ENCODE results near the gene NBPF12. TPM values are rescaled to one million over a fixed set of nuclear protein-coding genes. Genes with fewer than 3 reads are reported as not detected.
"Not testable (repeated sequence)": the region's sequence is repeated elsewhere in the genome, so short reads cannot be mapped to it uniquely, and the experiment has no call there.

NBPF12 gene
- total RNA-seq, 1 experiment from 2014 or later, result 12.4 TPM

- H3K36me3 ChIP-seq (ENCODE audit: insufficient read depth, low read length, poor library complexity, severe bottlenecking); intact Hi-C loops (cut with micrococcal nuclease; ENCODE audit: unreplicated experiment); CTCF ChIA-PET; H3K9me3 ChIP-seq (ENCODE audit: low read depth, low read length, poor library complexity, severe bottlenecking); H3K27ac ChIP-seq (ENCODE audit: low read depth, low read length, poor library complexity, severe bottlenecking); H3K27me3 ChIP-seq (replicated peaks; ENCODE audit: insufficient read depth, low read depth, low read length, poor library complexity); H3K4me1 ChIP-seq (ENCODE audit: insufficient read depth, low read length, poor library complexity, severe bottlenecking); DNase-seq (ENCODE audit: low spot score); POLR2A ChIA-PET (ENCODE audit: low non-redundant PET); BruUV-seq (replicated peaks); H3K4me3 ChIP-seq (ENCODE audit: low read depth, low read length, poor library complexity, severe bottlenecking): not testable (repeated sequence)
Observed at GRCh38 chr1:146924106-146924505, 14.0 kb upstream of the NBPF12 start.

- H3K9me3 ChIP-seq (ENCODE audit: low read depth, low read length, poor library complexity, severe bottlenecking); H3K27ac ChIP-seq (ENCODE audit: low read depth, low read length, poor library complexity, severe bottlenecking); H3K4me1 ChIP-seq (ENCODE audit: insufficient read depth, low read length, poor library complexity, severe bottlenecking); CTCF ChIA-PET; H3K4me3 ChIP-seq (ENCODE audit: low read depth, low read length, poor library complexity, severe bottlenecking); H3K36me3 ChIP-seq (ENCODE audit: insufficient read depth, low read length, poor library complexity, severe bottlenecking); DNase-seq (ENCODE audit: low spot score); POLR2A ChIA-PET (ENCODE audit: low non-redundant PET); intact Hi-C loops (cut with micrococcal nuclease; ENCODE audit: unreplicated experiment); H3K27me3 ChIP-seq (replicated peaks; ENCODE audit: insufficient read depth, low read depth, low read length, poor library complexity); BruUV-seq (replicated peaks): not testable (repeated sequence)
Observed at GRCh38 chr1:146926413-146926812, 11.7 kb upstream of the NBPF12 start.

GRCh38 chr1:146930225-146930624 lies 7.9 kb upstream of the NBPF12 start:
- H3K4me1 ChIP-seq (ENCODE audit: insufficient read depth, low read length, poor library complexity, severe bottlenecking); CTCF ChIA-PET; H3K27me3 ChIP-seq (replicated peaks; ENCODE audit: insufficient read depth, low read depth, low read length, poor library complexity); POLR2A ChIA-PET (ENCODE audit: low non-redundant PET); BruUV-seq (replicated peaks); DNase-seq (ENCODE audit: low spot score); H3K9me3 ChIP-seq (ENCODE audit: low read depth, low read length, poor library complexity, severe bottlenecking); H3K36me3 ChIP-seq (ENCODE audit: insufficient read depth, low read length, poor library complexity, severe bottlenecking); H3K4me3 ChIP-seq (ENCODE audit: low read depth, low read length, poor library complexity, severe bottlenecking); intact Hi-C loops (cut with micrococcal nuclease; ENCODE audit: unreplicated experiment); H3K27ac ChIP-seq (ENCODE audit: low read depth, low read length, poor library complexity, severe bottlenecking): not testable (repeated sequence)

GRCh38 chr1:146934390-146935223 lies 3.5 kb upstream of the NBPF12 start:
- intact Hi-C loops (cut with micrococcal nuclease; ENCODE audit: unreplicated experiment); CTCF ChIA-PET; H3K9me3 ChIP-seq (ENCODE audit: low read depth, low read length, poor library complexity, severe bottlenecking); POLR2A ChIA-PET (ENCODE audit: low non-redundant PET); H3K27ac ChIP-seq (ENCODE audit: low read depth, low read length, poor library complexity, severe bottlenecking); H3K27me3 ChIP-seq (replicated peaks; ENCODE audit: insufficient read depth, low read depth, low read length, poor library complexity); H3K4me1 ChIP-seq (ENCODE audit: insufficient read depth, low read length, poor library complexity, severe bottlenecking); H3K4me3 ChIP-seq (ENCODE audit: low read depth, low read length, poor library complexity, severe bottlenecking); H3K36me3 ChIP-seq (ENCODE audit: insufficient read depth, low read length, poor library complexity, severe bottlenecking); BruUV-seq (replicated peaks); DNase-seq (ENCODE audit: low spot score): not testable (repeated sequence)

- H3K9me3 ChIP-seq (ENCODE audit: low read depth, low read length, poor library complexity, severe bottlenecking); H3K4me3 ChIP-seq (ENCODE audit: low read depth, low read length, poor library complexity, severe bottlenecking); H3K36me3 ChIP-seq (ENCODE audit: insufficient read depth, low read length, poor library complexity, severe bottlenecking); H3K27me3 ChIP-seq (replicated peaks; ENCODE audit: insufficient read depth, low read depth, low read length, poor library complexity); H3K27ac ChIP-seq (ENCODE audit: low read depth, low read length, poor library complexity, severe bottlenecking); H3K4me1 ChIP-seq (ENCODE audit: insufficient read depth, low read length, poor library complexity, severe bottlenecking); POLR2A ChIA-PET (ENCODE audit: low non-redundant PET); DNase-seq (ENCODE audit: low spot score); intact Hi-C loops (cut with micrococcal nuclease; ENCODE audit: unreplicated experiment); CTCF ChIA-PET; BruUV-seq (replicated peaks): not testable (repeated sequence)
Observed at GRCh38 chr1:146937462-146937861, 662 bp upstream of the NBPF12 start.

GRCh38 chr1:146938927-146939786 lies 1.0 kb downstream of the NBPF12 start:
- H3K36me3 ChIP-seq (ENCODE audit: insufficient read depth, low read length, poor library complexity, severe bottlenecking); H3K9me3 ChIP-seq (ENCODE audit: low read depth, low read length, poor library complexity, severe bottlenecking); BruUV-seq (replicated peaks); POLR2A ChIA-PET (ENCODE audit: low non-redundant PET); intact Hi-C loops (cut with micrococcal nuclease; ENCODE audit: unreplicated experiment); H3K27me3 ChIP-seq (replicated peaks; ENCODE audit: insufficient read depth, low read depth, low read length, poor library complexity); H3K4me1 ChIP-seq (ENCODE audit: insufficient read depth, low read length, poor library complexity, severe bottlenecking); CTCF ChIA-PET: not testable (repeated sequence)
- Histone ChIP-seq H3K4me3 (ENCODE audit: low read depth, low read length, poor library complexity, severe bottlenecking) (peak overlapping the region; percentile 64), H3K27ac (ENCODE audit: low read depth, low read length, poor library complexity, severe bottlenecking) (peak overlapping the region; percentile 73)
- DNase-seq (ENCODE audit: low spot score), result peak; percentile 8

GRCh38 chr1:146940293-146940692 lies 2.2 kb downstream of the NBPF12 start:
- H3K27me3 ChIP-seq (replicated peaks; ENCODE audit: insufficient read depth, low read depth, low read length, poor library complexity); H3K9me3 ChIP-seq (ENCODE audit: low read depth, low read length, poor library complexity, severe bottlenecking); BruUV-seq (replicated peaks); CTCF ChIA-PET; DNase-seq (ENCODE audit: low spot score); POLR2A ChIA-PET (ENCODE audit: low non-redundant PET); H3K27ac ChIP-seq (ENCODE audit: low read depth, low read length, poor library complexity, severe bottlenecking); H3K36me3 ChIP-seq (ENCODE audit: insufficient read depth, low read length, poor library complexity, severe bottlenecking); H3K4me3 ChIP-seq (ENCODE audit: low read depth, low read length, poor library complexity, severe bottlenecking); intact Hi-C loops (cut with micrococcal nuclease; ENCODE audit: unreplicated experiment); H3K4me1 ChIP-seq (ENCODE audit: insufficient read depth, low read length, poor library complexity, severe bottlenecking): not testable (repeated sequence)

All from A673 (cell line).